Activated CD4-positive, alpha-beta T cell treated with anti-CD3 and anti-CD28 coated beads for 1 hour (primary cell): ENCODE measurements around the gene TMEM106B.

ENCODE experiments used
- DNase-seq: peaks from one replicate; pipeline ENCODE4 v3.0.0-alpha.2; 2020

TMEM106B gene

GRCh38 chr7:12229046-12229445, 18.0 kb downstream of the TMEM106B start:
- no peak for DNase-seq

GRCh38 chr7:12231097-12231496, 20.0 kb downstream of the TMEM106B start:
- no peak for DNase-seq

GRCh38 chr7:12233175-12233574, 22.1 kb downstream of the TMEM106B start:
- DNase-seq = no peak

- DNase-seq = no peak
Observed at GRCh38 chr7:12234334-12234865, 23.3 kb downstream of the TMEM106B start.

GRCh38 chr7:12235970-12236369, 24.9 kb downstream of the TMEM106B start:
- DNase-seq = no peak

GRCh38 chr7:12237007-12237406, 25.9 kb downstream of the TMEM106B start:
- no peak for DNase-seq

GRCh38 chr7:12239806-12240205, 28.7 kb downstream of the TMEM106B start:
- DNase-seq = no peak

- no peak for DNase-seq
Observed at GRCh38 chr7:12244129-12244528, 33.0 kb downstream of the TMEM106B start.

GRCh38 chr7:12244694-12245093, 33.6 kb downstream of the TMEM106B start:
- no peak for DNase-seq

- no peak for DNase-seq
Observed at GRCh38 chr7:12249706-12250105, 38.6 kb downstream of the TMEM106B start.

- no peak for DNase-seq
Observed at GRCh38 chr7:12250232-12250631, 39.1 kb downstream of the TMEM106B start.

GRCh38 chr7:12256090-12256489, 45.0 kb downstream of the TMEM106B start:
- no peak for DNase-seq

- DNase-seq = no peak
Observed at GRCh38 chr7:12257582-12257981, 46.5 kb downstream of the TMEM106B start.

- DNase-seq = no peak
Observed at GRCh38 chr7:12258074-12258473, 47.0 kb downstream of the TMEM106B start.

GRCh38 chr7:12267542-12267941, 56.4 kb downstream of the TMEM106B start:
- DNase-seq = no peak

- DNase-seq = no peak
Observed at GRCh38 chr7:12269100-12269895, 58.2 kb downstream of the TMEM106B start.

- no peak for DNase-seq
Observed at GRCh38 chr7:12281038-12281437, 69.9 kb downstream of the TMEM106B start.

GRCh38 chr7:12287901-12288300, 76.8 kb downstream of the TMEM106B start:
- DNase-seq = no peak

GRCh38 chr7:12289996-12290395, 78.9 kb downstream of the TMEM106B start:
- DNase-seq = no peak

- DNase-seq = no peak
Observed at GRCh38 chr7:12290761-12291160, 79.7 kb downstream of the TMEM106B start.

- DNase-seq = no peak
Observed at GRCh38 chr7:12291870-12292269, 80.8 kb downstream of the TMEM106B start.
